HG03571 (cell line): ENCODE measurements around the gene TMEM244.
"Not testable (repeated sequence)": the region's sequence is repeated elsewhere in the genome, so short reads cannot be mapped to it uniquely, and the experiment has no call there.

Experiments used
- ATAC-seq: cut with Tn5 transposase; IDR thresholded peaks from one replicate; pipeline ENCODE4 v1.9.1; 2021; ENCODE audit not compliant: unreplicated experiment

The TMEM244 gene

DNA sequence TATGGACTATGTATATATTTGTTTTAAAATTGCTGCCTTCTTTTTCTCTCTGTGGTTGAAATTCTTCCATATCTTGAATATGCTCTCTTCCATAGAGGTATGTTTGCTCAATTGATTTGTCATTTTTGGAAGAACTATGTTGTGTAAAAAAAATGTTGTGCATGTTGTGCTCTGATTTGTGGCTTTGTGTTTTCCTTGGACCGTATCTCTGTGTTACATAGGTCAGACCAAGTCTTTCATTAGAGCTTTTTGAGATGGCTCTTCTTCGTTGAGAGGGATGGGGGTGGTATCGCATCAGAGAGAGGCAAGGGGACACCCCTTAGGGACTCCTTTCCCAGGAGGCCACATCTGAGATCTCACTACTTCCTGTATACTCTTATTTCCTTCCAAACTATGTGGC, 43.8 kb downstream of the TMEM244 start:
- ATAC-seq: no peak

DNA sequence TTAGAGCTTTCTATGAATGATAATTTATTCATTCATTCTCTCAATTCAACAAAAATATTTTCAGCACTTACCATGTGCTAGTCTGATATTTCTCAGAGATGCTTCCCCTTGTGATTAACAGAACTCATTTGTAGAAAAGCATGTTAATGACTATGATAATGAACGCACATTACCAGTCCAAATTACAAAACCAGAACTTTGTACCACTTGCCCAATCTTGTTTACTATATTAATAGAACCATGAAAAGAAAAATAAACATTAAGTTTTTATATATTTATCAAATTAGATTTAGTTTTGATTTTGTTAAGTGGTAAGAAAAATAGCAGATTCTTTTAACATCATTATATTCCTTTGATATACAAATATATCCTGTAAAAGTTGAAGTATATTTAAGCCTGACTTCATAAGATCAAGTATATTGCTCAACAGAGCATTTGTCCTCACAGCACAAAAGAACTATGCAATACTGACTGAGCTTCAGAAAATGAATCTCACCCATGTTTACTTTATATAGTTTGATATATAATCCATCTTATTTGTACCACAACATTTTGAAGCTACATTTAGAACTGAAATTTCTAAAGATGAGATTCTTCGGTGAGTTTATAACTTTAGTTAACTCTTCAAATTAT, 48.9 kb downstream of the TMEM244 start:
- ATAC-seq: no peak

DNA sequence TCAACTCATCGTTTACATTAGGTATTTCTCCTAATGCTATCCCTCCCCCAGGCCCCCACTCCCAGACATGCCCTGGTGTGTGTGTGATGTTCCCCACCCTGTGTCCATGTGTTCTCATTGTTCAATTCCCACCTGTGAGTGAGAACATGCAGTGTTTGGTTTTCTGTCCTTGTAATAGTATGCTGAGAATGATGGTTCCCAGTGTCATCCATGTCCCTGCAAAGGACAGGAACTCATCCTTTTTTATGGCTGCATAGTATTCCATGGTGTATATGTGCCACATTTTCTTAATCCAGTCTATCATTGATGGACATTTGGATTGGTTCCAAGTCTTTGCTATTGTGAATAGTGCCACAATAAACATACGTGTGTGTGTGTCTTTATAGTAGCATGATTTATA, 54.0 kb downstream of the TMEM244 start:
- not testable (repeated sequence) for ATAC-seq

- ATAC-seq: not testable (repeated sequence)
Observed at GRCh38 chr6:129802920-129803319, 58.2 kb downstream of the TMEM244 start.

DNA sequence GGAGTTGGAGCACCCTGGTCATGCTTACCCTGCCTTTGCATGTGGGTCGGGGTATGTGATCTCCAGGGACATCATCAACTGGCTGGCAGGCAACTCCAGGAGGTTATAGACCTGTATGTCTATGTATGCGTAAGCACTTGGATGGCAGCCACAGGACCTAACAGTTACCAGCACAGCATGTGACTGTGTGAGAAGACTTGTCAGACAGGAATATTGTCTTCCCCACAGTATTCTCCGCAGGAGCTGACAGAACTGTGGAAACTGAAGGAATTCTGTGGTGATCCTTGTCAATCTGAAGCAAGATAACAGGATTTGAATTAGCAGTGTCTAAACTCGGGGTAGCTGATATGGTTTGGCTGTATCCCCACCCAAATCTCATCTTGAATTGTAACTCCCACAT, 59.2 kb downstream of the TMEM244 start:
- no peak for ATAC-seq

DNA sequence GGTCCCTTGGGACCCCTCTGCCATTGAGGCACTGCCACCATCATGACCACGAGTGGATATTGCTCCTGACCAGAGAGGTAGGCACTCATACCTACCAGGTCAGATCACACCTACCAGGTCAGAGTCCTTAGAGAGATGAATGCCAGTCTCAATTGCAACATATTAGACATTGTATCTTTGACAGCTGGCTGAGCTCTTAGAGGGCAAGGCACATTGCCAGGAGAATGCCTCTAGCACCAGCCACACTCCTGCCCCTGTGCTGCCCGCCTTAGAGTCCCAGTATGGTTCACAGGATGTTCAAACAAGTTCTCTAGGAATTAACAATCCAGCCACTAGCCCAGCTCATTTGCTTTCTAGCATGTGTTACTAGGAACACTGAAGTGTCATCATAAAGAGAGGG, 65.9 kb downstream of the TMEM244 start:
- ATAC-seq: no peak

DNA sequence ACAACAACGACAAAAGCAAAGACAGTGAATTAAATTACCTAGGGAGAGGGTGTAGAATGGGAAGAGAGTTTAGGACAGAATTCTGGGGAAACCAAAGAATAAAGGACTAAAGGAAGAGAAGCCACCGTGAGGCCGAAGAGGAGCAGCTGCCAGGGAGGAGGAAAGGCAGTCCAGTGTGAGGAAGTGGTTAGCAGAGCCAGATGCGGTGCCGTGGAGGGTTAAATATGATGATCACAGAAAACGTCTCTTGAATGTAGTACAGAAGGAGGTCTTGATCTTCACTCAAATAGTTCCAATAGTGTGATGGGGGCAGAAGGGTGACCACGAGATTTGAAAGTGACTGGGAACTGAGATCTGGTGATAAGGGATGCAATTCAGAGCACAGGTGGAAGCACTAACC, 67.7 kb downstream of the TMEM244 start:
- ATAC-seq: no peak

DNA sequence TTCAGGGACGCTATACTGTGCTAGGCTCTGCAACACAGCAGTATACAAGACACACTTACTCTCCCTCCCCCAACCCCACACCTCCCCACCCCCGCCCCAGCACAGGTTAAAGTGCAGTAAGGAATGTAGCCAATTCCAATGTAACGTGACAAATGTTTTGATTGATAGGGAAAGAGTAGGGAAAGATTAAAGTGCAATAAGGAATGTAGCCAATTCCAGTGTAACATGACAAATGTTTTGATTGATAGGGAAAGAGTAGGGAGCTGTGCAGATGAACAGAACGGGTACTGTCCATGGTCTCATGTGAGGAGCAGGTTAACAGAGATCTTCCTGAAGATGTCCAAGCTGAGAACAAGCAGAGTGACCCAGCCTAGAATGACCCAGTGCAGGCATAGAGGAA, 69.1 kb downstream of the TMEM244 start:
- no peak for ATAC-seq

DNA sequence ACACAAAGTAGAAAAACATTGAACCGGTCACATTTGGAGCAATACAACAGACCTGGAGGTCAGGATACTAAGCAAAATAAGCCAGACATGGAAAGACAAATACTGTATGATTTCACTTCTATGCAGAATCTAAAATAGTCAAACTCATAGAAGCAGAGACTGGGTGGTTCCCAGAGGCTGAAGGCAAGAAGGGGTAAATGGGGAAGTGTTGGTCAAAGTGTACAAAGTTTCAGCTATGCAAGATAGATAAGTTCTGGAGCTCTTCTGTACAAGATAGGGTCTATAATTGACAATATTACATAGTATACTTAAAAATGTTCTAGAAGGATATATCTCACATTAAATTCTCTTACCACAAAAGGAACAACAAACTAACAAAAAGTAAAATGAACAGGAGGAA, 70.3 kb downstream of the TMEM244 start:
- ATAC-seq: no peak

DNA sequence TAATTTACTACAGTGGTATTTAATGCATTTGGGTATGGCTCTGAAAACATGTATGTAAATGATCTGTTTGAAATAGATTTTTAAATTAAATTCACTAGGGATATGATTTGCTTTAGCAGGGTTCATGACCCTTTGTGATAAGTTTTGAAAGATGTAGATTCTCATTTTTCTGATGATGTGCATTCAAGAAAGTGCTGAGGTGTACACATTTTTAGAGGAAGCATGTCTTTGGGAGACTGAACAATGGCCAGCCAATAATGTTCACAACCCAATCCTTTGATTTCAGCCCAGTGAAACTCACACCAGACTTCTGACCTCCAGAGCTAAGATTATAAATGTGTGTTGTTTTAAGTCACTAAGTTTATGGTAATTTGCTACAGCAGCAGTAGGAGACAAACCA, 71.1 kb downstream of the TMEM244 start:
- ATAC-seq: no peak

- no peak for ATAC-seq
Observed at GRCh38 chr6:129787816-129788215, 73.3 kb downstream of the TMEM244 start.

DNA sequence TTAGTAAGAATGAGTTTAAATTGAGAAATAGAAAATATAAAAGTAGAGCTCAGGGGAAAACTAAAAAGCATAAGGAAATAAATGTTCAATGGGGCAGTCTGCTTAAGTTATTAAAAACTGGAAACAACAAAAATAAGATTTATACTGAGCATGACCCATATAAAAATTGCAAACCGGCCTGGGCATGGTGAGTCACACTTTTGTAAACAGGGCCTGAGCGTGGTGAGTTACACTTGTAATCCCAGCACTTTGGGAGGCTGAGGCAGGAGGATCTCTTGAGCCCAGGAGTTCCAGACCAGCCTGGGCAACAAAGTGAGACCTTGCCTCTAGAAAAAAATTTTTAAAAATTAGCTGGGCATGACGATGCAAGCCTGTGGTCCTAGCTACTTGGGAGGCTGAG, 74.6 kb downstream of the TMEM244 start:
- ATAC-seq: no peak

- ATAC-seq: no peak
Observed at GRCh38 chr6:129785756-129786135, 75.4 kb downstream of the TMEM244 start.

- ATAC-seq: no peak
Observed at GRCh38 chr6:129785047-129785755, 75.9 kb downstream of the TMEM244 start.
